ENCODE results near the gene GNB1L. TPM values are rescaled to one million over a fixed set of nuclear protein-coding genes. Genes with fewer than 3 reads are reported as not detected.
A peak's percentile ranks its signal among the peaks of the same experiment; 100 is the strongest.

The GNB1L gene
- total and polyA plus RNA-seq, 2 donors (not counting 1 experiment from before 2014, with no cell fraction given), result 6.6 to 12.1 TPM

DNA sequence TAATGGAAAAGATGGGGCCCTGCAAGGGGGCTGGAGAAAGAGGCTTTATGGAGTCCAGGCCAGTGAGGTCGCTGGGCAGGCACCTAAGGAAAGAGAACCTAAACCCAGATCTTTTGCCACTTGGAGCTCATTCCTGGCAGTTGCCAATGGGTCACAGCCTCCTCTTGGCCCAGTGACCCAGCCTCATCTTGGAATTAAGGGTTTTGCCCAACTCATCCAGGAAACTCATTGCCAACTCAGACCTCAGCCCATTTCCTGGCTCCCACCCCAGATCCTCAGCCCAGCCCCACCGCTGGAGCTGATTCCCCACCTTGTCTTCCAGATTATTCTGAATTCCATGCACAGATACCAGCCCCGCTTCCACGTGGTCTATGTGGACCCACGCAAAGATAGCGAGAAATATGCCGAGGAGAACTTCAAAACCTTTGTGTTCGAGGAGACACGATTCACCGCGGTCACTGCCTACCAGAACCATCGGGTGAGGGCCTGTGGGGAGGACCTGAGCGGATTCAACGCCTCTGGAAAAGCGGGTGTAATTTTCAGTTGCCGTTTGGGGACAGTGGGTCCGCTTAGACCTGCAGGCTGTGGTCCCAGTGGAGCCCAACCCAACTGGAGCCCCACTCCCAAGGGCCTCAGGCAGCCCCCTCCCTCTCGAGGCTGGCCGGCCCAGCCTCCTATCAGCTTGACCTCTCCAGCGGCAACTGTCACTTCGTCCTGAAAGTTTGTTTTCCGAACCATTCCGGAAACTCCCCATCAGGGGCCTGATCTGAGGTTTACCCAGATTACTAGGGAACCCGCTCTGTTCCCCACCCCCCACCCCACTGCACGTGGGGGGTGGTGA, 89.8 kb downstream of the GNB1L start:
- Mint-ChIP-seq H3K9me3 (ENCODE audit: insufficient read depth) (no peaks in the 10 kb centered on the region), H3K27me3 (peaks cover 59% of the 10 kb centered on the region), H3K27ac (no peak overlapping the region), H3K4me1 (peaks cover 35% of the 10 kb centered on the region), H3K4me3 (peak overlapping the region; percentile 68)
- Histone ChIP-seq H3K36me3 (replicated peaks in 1 of 2; ENCODE audit: control extremely low read depth in 1 of 2, control insufficient read depth in 1 of 2, extremely low read depth in 1 of 2, insufficient read depth in 2 of 2, low read length in 1 of 2) (no peaks in the 10 kb centered on the region), H2AFZ (ENCODE audit: insufficient read depth, low read depth, low read length, poor library complexity, severe bottlenecking) (no peak overlapping the region), H3K4me1 (ENCODE audit: control insufficient read depth in 2 of 2, insufficient read depth in 2 of 2, low read length in 2 of 2) (peaks cover 20 to 31% of the 10 kb centered on the region in 2 donors), H3K27me3 (replicated peaks in 1 of 4; ENCODE audit: control extremely low read depth in 1 of 4, control insufficient read depth in 3 of 4, insufficient read depth in 4 of 4, low read length in 3 of 4) (peaks cover 0 to 78% (median 47%) of the 10 kb centered on the region in 4 experiments), H3K4me2 (replicated peaks; ENCODE audit: low read depth, low read length, poor library complexity, severe bottlenecking) (no peak overlapping the region), H3K79me2 (ENCODE audit: control insufficient read depth, insufficient read depth, low read length) (no peaks in the 10 kb centered on the region), H3K9me3 (ENCODE audit: control extremely low read depth in 1 of 3, control insufficient read depth in 2 of 3, insufficient read depth in 1 of 3, low read length in 2 of 3) (peaks cover 0 to 27% (median 0%) of the 10 kb centered on the region in 3 donors), H4K20me1 (ENCODE audit: control insufficient read depth, insufficient read depth, low read length, poor library complexity, severe bottlenecking) (no peaks in the 10 kb centered on the region), H3K27ac (ENCODE audit: low read length in 2 of 2) (no peak overlapping the region), H3K4me3 (ENCODE audit: control extremely low read depth in 1 of 5, extremely low read depth in 1 of 5, insufficient read depth in 1 of 5, low read depth in 2 of 5, low read length in 4 of 5) (no peak overlapping the region), H3K9ac (ENCODE audit: low read length) (no peak overlapping the region)
- ChIA-PET POLR2A (no interaction called here), CTCF (no interaction called here)
- DNase-seq, result no peak
- TF ChIP-seq EZH2 (IDR thresholded peaks at IDR 0.05; ENCODE audit: borderline replicate concordance, insufficient read depth, low read depth, low read length, poor library complexity, severe bottlenecking), result no peak
- TF ChIP-seq, protein P1, sequence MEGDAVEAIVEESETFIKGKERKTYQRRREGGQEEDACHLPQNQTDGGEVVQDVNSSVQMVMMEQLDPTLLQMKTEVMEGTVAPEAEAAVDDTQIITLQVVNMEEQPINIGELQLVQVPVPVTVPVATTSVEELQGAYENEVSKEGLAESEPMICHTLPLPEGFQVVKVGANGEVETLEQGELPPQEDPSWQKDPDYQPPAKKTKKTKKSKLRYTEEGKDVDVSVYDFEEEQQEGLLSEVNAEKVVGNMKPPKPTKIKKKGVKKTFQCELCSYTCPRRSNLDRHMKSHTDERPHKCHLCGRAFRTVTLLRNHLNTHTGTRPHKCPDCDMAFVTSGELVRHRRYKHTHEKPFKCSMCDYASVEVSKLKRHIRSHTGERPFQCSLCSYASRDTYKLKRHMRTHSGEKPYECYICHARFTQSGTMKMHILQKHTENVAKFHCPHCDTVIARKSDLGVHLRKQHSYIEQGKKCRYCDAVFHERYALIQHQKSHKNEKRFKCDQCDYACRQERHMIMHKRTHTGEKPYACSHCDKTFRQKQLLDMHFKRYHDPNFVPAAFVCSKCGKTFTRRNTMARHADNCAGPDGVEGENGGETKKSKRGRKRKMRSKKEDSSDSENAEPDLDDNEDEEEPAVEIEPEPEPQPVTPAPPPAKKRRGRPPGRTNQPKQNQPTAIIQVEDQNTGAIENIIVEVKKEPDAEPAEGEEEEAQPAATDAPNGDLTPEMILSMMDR (IDR thresholded peaks at IDR 0.05), result no peak
- intact Hi-C loops (cut with micrococcal nuclease), result no loop called here
- no peak for ATAC-seq (ENCODE audit: low read depth)
- WGBS (ENCODE audit: insufficient coverage), result 61% methylated on average over 21 of the region's 25 CpGs

DNA sequence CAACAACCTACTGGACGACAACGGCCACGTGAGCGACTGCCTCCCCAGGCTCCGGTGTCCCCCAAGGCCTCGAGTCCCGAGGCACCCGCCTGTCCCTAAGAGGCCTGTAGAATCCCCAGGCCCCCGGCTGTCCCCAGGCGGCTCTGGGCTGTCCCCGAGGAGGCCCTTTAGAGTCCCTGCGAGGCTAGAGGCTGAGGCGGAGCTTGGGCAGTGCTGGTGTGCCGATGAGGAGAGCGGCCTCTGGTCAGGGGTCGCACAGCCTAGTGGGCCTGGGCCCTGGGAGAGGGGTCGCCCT, 90.4 kb downstream of the GNB1L start:
- no peak overlapping the region for H3K27ac Mint-ChIP-seq

More for the DNA sequence above, 90.4 kb downstream of the GNB1L start:
- H3K27ac ChIP-seq (ENCODE audit: low read length in 2 of 2), result no peak overlapping the region
- no peak for ATAC-seq (ENCODE audit: low read depth)
- no peak overlapping the region for H3K9ac ChIP-seq (ENCODE audit: low read length)
- H3K36me3 ChIP-seq (replicated peaks in 1 of 2; ENCODE audit: control extremely low read depth in 1 of 2, control insufficient read depth in 1 of 2, extremely low read depth in 1 of 2, insufficient read depth in 2 of 2, low read length in 1 of 2), result no peaks in the 10 kb centered on the region
- Mint-ChIP-seq H3K4me1 (peaks cover 39% of the 10 kb centered on the region), H3K27me3 (peaks cover 57% of the 10 kb centered on the region), H3K9me3 (ENCODE audit: insufficient read depth) (no peaks in the 10 kb centered on the region), H3K4me3 (no peak overlapping the region)
- no peak overlapping the region for H3K4me3 ChIP-seq (ENCODE audit: control extremely low read depth in 1 of 5, extremely low read depth in 1 of 5, insufficient read depth in 1 of 5, low read depth in 2 of 5, low read length in 4 of 5)
- H2AFZ ChIP-seq (ENCODE audit: insufficient read depth, low read depth, low read length, poor library complexity, severe bottlenecking), result no peak overlapping the region
- TF ChIP-seq, protein P1 (IDR thresholded peaks at IDR 0.05), result no peak
- no peak for TF ChIP-seq EZH2 (IDR thresholded peaks at IDR 0.05; ENCODE audit: borderline replicate concordance, insufficient read depth, low read depth, low read length, poor library complexity, severe bottlenecking)
- H3K27me3 ChIP-seq (replicated peaks in 1 of 4; ENCODE audit: control extremely low read depth in 1 of 4, control insufficient read depth in 3 of 4, insufficient read depth in 4 of 4, low read length in 3 of 4), result peaks cover 0 to 77% (median 46%) of the 10 kb centered on the region in 4 experiments
- WGBS (ENCODE audit: insufficient coverage), result 77% methylated on average over 13 of the region's 17 CpGs
- ChIA-PET CTCF (no interaction called here), POLR2A (no interaction called here)
- H3K4me2 ChIP-seq (replicated peaks; ENCODE audit: low read depth, low read length, poor library complexity, severe bottlenecking), result no peak overlapping the region
- no peaks in the 10 kb centered on the region for H4K20me1 ChIP-seq (ENCODE audit: control insufficient read depth, insufficient read depth, low read length, poor library complexity, severe bottlenecking)
- no peaks in the 10 kb centered on the region for H3K79me2 ChIP-seq (ENCODE audit: control insufficient read depth, insufficient read depth, low read length)
- intact Hi-C loops (cut with micrococcal nuclease), result no loop called here
- H3K4me1 ChIP-seq (ENCODE audit: control insufficient read depth in 2 of 2, insufficient read depth in 2 of 2, low read length in 2 of 2), result peaks cover 25 to 37% of the 10 kb centered on the region in 2 donors
- peaks cover 0 to 30% (median 0%) of the 10 kb centered on the region in 3 donors for H3K9me3 ChIP-seq (ENCODE audit: control extremely low read depth in 1 of 3, control insufficient read depth in 2 of 3, insufficient read depth in 1 of 3, low read length in 2 of 3)
- DNase-seq, result no peak

Data from B cell (primary cell).